ENCODE measurements around the gene SMC6. TPM values are rescaled to one million over a fixed set of nuclear protein-coding genes. Genes with fewer than 3 reads are reported as not detected.

The SMC6 gene
- total and polyA plus RNA-seq, 2 donors, result 15.9 to 23.3 TPM

- H3K36me3 ChIP-seq (ENCODE audit: control insufficient read depth in 2 of 2, insufficient read depth in 2 of 2, low read length in 1 of 2), result peaks cover 38 to 54% of the 10 kb centered on the region in 2 donors
- H3K9me3 ChIP-seq (ENCODE audit: control insufficient read depth in 2 of 2, insufficient read depth in 1 of 2, low read length in 1 of 2), result no peaks in the 10 kb centered on the region
- 98% methylated on average over 2 of the region's 2 CpGs for WGBS
- H3K4me1 ChIP-seq (ENCODE audit: control insufficient read depth in 2 of 2, insufficient read depth in 2 of 2, low read length in 2 of 2), result no peaks in the 10 kb centered on the region
- H3K27me3 ChIP-seq (ENCODE audit: control insufficient read depth in 2 of 2, insufficient read depth in 1 of 2, low read length in 1 of 2), result no peaks in the 10 kb centered on the region
- no peak overlapping the region for H3K27ac ChIP-seq (ENCODE audit: low read depth in 1 of 2, low read length in 1 of 2)
- DNase-seq (ENCODE audit: low read depth in 6 of 9, low spot score in 9 of 9), result no peak
- no peak overlapping the region for H3K4me3 ChIP-seq (ENCODE audit: low read length in 2 of 2)
Measured at GRCh38 chr2:17735864-17736263, 17.7 kb downstream of the SMC6 start.

DNA sequence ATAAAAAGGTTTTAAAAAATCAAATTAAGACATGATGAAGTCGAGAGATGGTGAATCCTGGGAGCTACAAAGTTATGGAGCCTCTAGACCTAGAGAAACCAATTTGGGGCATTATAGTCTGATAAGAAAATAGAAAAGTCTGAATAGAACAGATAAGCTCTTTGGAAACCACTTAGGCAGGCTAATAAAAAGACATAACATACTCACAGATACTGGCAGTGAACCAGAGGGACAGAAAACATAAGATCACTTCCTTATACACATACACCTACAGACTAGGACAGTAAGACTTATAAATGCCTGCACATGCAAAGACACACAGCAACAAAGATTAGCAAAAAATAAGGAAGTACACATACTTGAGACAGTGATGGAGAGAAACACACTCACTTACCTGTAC is 20.0 kb downstream of the SMC6 start:
- H3K36me3 ChIP-seq (ENCODE audit: control insufficient read depth in 2 of 2, insufficient read depth in 2 of 2, low read length in 1 of 2), result peaks cover 30 to 54% of the 10 kb centered on the region in 2 donors
- no peaks in the 10 kb centered on the region for H3K9me3 ChIP-seq (ENCODE audit: control insufficient read depth in 2 of 2, insufficient read depth in 1 of 2, low read length in 1 of 2)
- H3K27ac ChIP-seq (ENCODE audit: low read depth in 1 of 2, low read length in 1 of 2), result no peak overlapping the region
- no peaks in the 10 kb centered on the region for H3K4me1 ChIP-seq (ENCODE audit: control insufficient read depth in 2 of 2, insufficient read depth in 2 of 2, low read length in 2 of 2)
- H3K27me3 ChIP-seq (ENCODE audit: control insufficient read depth in 2 of 2, insufficient read depth in 1 of 2, low read length in 1 of 2), result no peaks in the 10 kb centered on the region
- H3K4me3 ChIP-seq (ENCODE audit: low read length in 2 of 2), result no peak overlapping the region
- WGBS, result 97% methylated on average over 1 of the region's 1 CpG
- no peak for DNase-seq (ENCODE audit: low read depth in 6 of 9, low spot score in 9 of 9)

DNA sequence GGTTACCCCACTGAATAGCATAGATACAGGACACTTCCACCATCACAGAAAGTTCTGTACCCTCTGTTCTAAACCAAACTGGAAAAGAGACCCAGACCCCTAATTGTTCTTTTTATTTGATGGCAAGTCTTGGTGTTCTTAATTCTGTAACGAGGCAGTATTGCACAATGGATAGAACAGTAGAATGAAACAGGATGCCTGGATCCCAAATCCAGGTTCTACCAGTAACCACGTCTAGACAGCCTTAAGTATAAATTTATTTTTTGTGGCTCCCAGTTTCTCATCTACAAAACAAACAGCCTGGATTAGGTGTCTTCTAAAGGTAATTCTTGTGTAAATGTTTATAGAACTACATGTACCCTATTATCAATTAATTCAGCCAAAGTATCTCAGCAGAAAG is 23.7 kb downstream of the SMC6 start:
- Histone ChIP-seq H3K4me1 (ENCODE audit: control insufficient read depth in 2 of 2, insufficient read depth in 2 of 2, low read length in 2 of 2) (no peaks in the 10 kb centered on the region), H3K4me3 (ENCODE audit: low read length in 2 of 2) (no peak overlapping the region), H3K27ac (ENCODE audit: low read depth in 1 of 2, low read length in 1 of 2) (no peak overlapping the region), H3K9me3 (ENCODE audit: control insufficient read depth in 2 of 2, insufficient read depth in 1 of 2, low read length in 1 of 2) (no peaks in the 10 kb centered on the region), H3K36me3 (ENCODE audit: control insufficient read depth in 2 of 2, insufficient read depth in 2 of 2, low read length in 1 of 2) (peaks cover 15 to 34% of the 10 kb centered on the region in 2 donors), H3K27me3 (ENCODE audit: control insufficient read depth in 2 of 2, insufficient read depth in 1 of 2, low read length in 1 of 2) (no peaks in the 10 kb centered on the region)
- no peak for DNase-seq (ENCODE audit: low read depth in 6 of 9, low spot score in 9 of 9)
- 97% methylated on average over 2 of the region's 2 CpGs for WGBS

DNA sequence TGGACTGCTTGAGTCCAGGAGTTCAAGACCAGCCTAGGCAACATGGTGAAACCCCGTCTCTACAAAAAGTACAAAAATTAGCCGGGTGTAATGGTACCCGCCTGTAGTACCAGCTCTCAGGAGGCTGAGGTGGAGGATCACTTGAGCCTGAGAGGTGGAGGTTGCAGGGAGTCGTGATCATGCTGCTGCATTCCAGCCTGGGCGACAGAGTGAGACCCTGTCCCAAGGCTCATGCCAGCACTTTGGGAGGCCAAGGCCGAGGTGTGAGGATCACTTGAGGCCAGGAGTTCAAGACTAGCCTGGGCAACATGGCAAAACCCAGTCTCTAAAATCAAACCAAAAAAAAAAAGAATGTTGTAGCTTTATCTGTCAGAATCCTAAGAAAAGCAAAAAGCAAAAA is 25.4 kb downstream of the SMC6 start:
- no peak overlapping the region for H3K4me3 ChIP-seq (ENCODE audit: low read length in 2 of 2)

DNA sequence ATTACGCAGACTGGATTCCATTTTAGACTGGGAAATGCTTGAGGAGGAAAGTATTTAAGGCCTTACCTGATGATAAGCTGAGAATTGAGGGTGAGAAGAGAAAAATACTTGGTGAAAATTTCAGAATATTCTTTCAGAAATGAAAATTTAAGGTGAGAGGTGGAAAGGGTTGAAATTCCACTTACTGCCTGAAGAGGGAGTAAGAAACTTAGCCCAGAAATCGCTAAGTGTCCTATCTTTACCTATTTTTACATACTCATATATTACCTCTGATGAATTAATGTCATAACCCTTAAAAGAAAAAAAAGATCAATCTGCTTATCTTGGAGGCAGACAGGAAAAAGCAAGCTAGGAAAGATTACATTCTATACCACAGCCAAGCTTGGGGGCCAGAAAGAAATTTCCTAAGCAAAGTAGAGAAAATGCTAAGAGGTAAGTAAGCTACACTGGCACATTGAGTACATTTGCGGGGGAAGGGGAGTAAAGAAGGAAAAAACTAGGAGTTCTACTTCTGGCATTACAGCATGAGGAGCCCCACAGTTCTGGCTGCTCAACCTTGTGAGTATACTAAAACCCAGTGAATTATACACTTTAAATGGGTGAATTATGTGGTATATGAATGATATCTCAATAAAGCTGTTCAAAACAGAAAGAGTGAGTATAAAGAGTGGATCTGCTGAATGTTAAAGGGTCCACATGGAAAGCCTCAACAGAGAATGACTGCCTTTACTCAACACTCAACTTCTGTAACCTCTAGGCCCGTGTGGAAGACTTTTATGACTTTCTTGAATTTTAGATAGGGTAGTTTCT is 33.8 kb downstream of the SMC6 start:
- DNase-seq (ENCODE audit: low read depth in 6 of 9, low spot score in 9 of 9), result peak in 3 of 9 donors; percentile 4 to 15 (median 4)
- no peaks in the 10 kb centered on the region for H3K27me3 ChIP-seq (ENCODE audit: control insufficient read depth in 2 of 2, insufficient read depth in 1 of 2, low read length in 1 of 2)
- 81% methylated on average over 4 of the region's 4 CpGs for WGBS
- no peaks in the 10 kb centered on the region for H3K4me1 ChIP-seq (ENCODE audit: control insufficient read depth in 2 of 2, insufficient read depth in 2 of 2, low read length in 2 of 2)
- H3K9me3 ChIP-seq (ENCODE audit: control insufficient read depth in 2 of 2, insufficient read depth in 1 of 2, low read length in 1 of 2), result no peaks in the 10 kb centered on the region
- peaks cover 17 to 46% of the 10 kb centered on the region in 2 donors for H3K36me3 ChIP-seq (ENCODE audit: control insufficient read depth in 2 of 2, insufficient read depth in 2 of 2, low read length in 1 of 2)
- no peak overlapping the region for H3K27ac ChIP-seq (ENCODE audit: low read depth in 1 of 2, low read length in 1 of 2)
- no peak overlapping the region for H3K4me3 ChIP-seq (ENCODE audit: low read length in 2 of 2)

More for the DNA sequence above, 25.4 kb downstream of the SMC6 start:
- Histone ChIP-seq H3K4me1 (ENCODE audit: control insufficient read depth in 2 of 2, insufficient read depth in 2 of 2, low read length in 2 of 2) (no peaks in the 10 kb centered on the region), H3K36me3 (ENCODE audit: control insufficient read depth in 2 of 2, insufficient read depth in 2 of 2, low read length in 1 of 2) (peaks cover 8 to 33% of the 10 kb centered on the region in 2 donors), H3K9me3 (ENCODE audit: control insufficient read depth in 2 of 2, insufficient read depth in 1 of 2, low read length in 1 of 2) (no peaks in the 10 kb centered on the region), H3K27ac (ENCODE audit: low read depth in 1 of 2, low read length in 1 of 2) (no peak overlapping the region), H3K27me3 (ENCODE audit: control insufficient read depth in 2 of 2, insufficient read depth in 1 of 2, low read length in 1 of 2) (no peaks in the 10 kb centered on the region)
- 98% methylated on average over 6 of the region's 6 CpGs for WGBS
- DNase-seq (ENCODE audit: low read depth in 6 of 9, low spot score in 9 of 9), result no peak

DNA sequence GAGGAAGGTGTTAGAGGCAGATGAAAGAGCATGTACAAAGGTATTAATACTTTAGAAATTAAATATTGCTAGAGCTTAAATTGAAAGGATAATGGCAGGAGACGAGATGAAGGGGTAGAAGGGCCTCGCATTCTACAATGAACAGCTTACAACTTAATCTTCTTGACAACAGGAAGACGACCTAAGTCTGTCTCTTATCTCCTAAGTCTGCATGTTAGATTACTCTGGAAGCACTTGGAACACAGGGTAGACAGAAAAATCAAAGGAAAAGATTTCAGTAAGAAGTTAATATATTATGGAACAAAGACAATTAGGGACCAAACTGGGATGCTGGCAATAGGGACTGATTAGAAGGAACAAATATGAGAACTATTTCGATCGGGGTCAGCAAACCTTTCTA is 34.9 kb downstream of the SMC6 start:
- Histone ChIP-seq H3K4me1 (ENCODE audit: control insufficient read depth in 2 of 2, insufficient read depth in 2 of 2, low read length in 2 of 2) (no peaks in the 10 kb centered on the region), H3K27ac (ENCODE audit: low read depth in 1 of 2, low read length in 1 of 2) (no peak overlapping the region), H3K27me3 (ENCODE audit: control insufficient read depth in 2 of 2, insufficient read depth in 1 of 2, low read length in 1 of 2) (no peaks in the 10 kb centered on the region), H3K36me3 (ENCODE audit: control insufficient read depth in 2 of 2, insufficient read depth in 2 of 2, low read length in 1 of 2) (peaks cover 21 to 46% of the 10 kb centered on the region in 2 donors), H3K9me3 (ENCODE audit: control insufficient read depth in 2 of 2, insufficient read depth in 1 of 2, low read length in 1 of 2) (no peaks in the 10 kb centered on the region), H3K4me3 (ENCODE audit: low read length in 2 of 2) (no peak overlapping the region)
- DNase-seq (ENCODE audit: low read depth in 6 of 9, low spot score in 9 of 9), result no peak
- 97% methylated on average over 5 of the region's 5 CpGs for WGBS

DNA sequence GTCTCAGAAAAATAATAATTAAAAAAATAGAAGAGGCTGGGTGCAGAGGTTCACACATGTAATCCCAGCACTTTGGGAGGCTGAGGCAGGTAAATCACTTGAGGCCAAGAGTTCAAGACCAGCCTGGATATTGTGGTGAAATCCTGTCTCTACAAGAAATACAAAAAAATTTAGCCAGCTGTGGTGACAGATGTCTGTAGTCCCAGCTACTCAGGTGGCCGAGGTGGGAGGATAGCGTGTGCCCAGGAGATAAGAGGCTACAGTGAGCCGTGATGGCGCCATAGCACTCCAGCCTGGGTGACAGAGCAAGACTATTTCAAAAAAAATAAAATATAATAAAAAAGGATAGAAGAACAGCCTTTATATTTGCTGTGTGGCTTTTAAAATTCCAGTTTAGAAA is 35.9 kb downstream of the SMC6 start:
- DNase-seq (ENCODE audit: low read depth in 6 of 9, low spot score in 9 of 9), result no peak
- 98% methylated on average over 4 of the region's 4 CpGs for WGBS
- Histone ChIP-seq H3K36me3 (ENCODE audit: control insufficient read depth in 2 of 2, insufficient read depth in 2 of 2, low read length in 1 of 2) (peaks cover 27 to 46% of the 10 kb centered on the region in 2 donors), H3K9me3 (ENCODE audit: control insufficient read depth in 2 of 2, insufficient read depth in 1 of 2, low read length in 1 of 2) (no peaks in the 10 kb centered on the region), H3K4me3 (ENCODE audit: low read length in 2 of 2) (no peak overlapping the region), H3K4me1 (ENCODE audit: control insufficient read depth in 2 of 2, insufficient read depth in 2 of 2, low read length in 2 of 2) (no peaks in the 10 kb centered on the region), H3K27ac (ENCODE audit: low read depth in 1 of 2, low read length in 1 of 2) (no peak overlapping the region), H3K27me3 (ENCODE audit: control insufficient read depth in 2 of 2, insufficient read depth in 1 of 2, low read length in 1 of 2) (no peaks in the 10 kb centered on the region)

DNA sequence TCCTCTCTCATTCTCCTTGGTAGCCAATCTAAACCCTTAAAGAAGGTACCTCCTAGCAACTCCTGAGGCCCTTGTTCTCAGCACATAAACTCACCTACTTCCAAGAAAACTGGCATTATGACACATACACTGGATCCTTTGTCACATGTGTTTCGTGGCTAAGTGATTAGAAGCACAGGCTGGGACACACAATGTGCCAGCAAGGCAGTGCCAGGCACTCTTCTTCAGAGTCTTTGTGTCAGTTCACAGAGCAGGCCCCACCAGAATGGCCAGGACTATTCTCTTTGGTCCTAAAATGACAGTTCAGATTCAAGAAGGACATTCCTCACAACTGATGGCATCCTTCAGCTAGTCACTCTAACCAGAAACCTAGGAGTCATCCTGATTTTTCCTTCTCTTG is 40.3 kb downstream of the SMC6 start:
- no peaks in the 10 kb centered on the region for H3K27me3 ChIP-seq (ENCODE audit: control insufficient read depth in 2 of 2, insufficient read depth in 1 of 2, low read length in 1 of 2)
- no peaks in the 10 kb centered on the region for H3K4me1 ChIP-seq (ENCODE audit: control insufficient read depth in 2 of 2, insufficient read depth in 2 of 2, low read length in 2 of 2)
- no peaks in the 10 kb centered on the region for H3K9me3 ChIP-seq (ENCODE audit: control insufficient read depth in 2 of 2, insufficient read depth in 1 of 2, low read length in 1 of 2)
- no peak for DNase-seq (ENCODE audit: low read depth in 6 of 9, low spot score in 9 of 9)
- H3K27ac ChIP-seq (ENCODE audit: low read depth in 1 of 2, low read length in 1 of 2), result no peak overlapping the region
- 94% methylated on average over 1 of the region's 1 CpG for WGBS
- H3K36me3 ChIP-seq (ENCODE audit: control insufficient read depth in 2 of 2, insufficient read depth in 2 of 2, low read length in 1 of 2), result peaks cover 17 to 42% of the 10 kb centered on the region in 2 donors
- no peak overlapping the region for H3K4me3 ChIP-seq (ENCODE audit: low read length in 2 of 2)

- H3K36me3 ChIP-seq (ENCODE audit: control insufficient read depth in 2 of 2, insufficient read depth in 2 of 2, low read length in 1 of 2), result peaks cover 14 to 43% of the 10 kb centered on the region in 2 donors
- no peak for DNase-seq (ENCODE audit: low read depth in 6 of 9, low spot score in 9 of 9)
Measured at GRCh38 chr2:17710547-17711248, 42.9 kb downstream of the SMC6 start.

More at GRCh38 chr2:17710547-17711248, 42.9 kb downstream of the SMC6 start:
- H3K4me3 ChIP-seq (ENCODE audit: low read length in 2 of 2), result no peak overlapping the region
- no peaks in the 10 kb centered on the region for H3K9me3 ChIP-seq (ENCODE audit: control insufficient read depth in 2 of 2, insufficient read depth in 1 of 2, low read length in 1 of 2)
- 97% methylated on average over 9 of the region's 9 CpGs for WGBS
- H3K4me1 ChIP-seq (ENCODE audit: control insufficient read depth in 2 of 2, insufficient read depth in 2 of 2, low read length in 2 of 2), result no peaks in the 10 kb centered on the region
- H3K27ac ChIP-seq (ENCODE audit: low read depth in 1 of 2, low read length in 1 of 2), result no peak overlapping the region
- no peaks in the 10 kb centered on the region for H3K27me3 ChIP-seq (ENCODE audit: control insufficient read depth in 2 of 2, insufficient read depth in 1 of 2, low read length in 1 of 2)
